GM21528 (cell line): ENCODE data around the gene TOX2.

ENCODE experiments used
- ATAC-seq: cut with Tn5 transposase; IDR thresholded peaks from one replicate; pipeline ENCODE4 v1.9.1; 2021; ENCODE audit warnings: mild to moderate bottlenecking, moderate library complexity; ENCODE audit not compliant: unreplicated experiment, low FRiP score

TOX2 gene

DNA sequence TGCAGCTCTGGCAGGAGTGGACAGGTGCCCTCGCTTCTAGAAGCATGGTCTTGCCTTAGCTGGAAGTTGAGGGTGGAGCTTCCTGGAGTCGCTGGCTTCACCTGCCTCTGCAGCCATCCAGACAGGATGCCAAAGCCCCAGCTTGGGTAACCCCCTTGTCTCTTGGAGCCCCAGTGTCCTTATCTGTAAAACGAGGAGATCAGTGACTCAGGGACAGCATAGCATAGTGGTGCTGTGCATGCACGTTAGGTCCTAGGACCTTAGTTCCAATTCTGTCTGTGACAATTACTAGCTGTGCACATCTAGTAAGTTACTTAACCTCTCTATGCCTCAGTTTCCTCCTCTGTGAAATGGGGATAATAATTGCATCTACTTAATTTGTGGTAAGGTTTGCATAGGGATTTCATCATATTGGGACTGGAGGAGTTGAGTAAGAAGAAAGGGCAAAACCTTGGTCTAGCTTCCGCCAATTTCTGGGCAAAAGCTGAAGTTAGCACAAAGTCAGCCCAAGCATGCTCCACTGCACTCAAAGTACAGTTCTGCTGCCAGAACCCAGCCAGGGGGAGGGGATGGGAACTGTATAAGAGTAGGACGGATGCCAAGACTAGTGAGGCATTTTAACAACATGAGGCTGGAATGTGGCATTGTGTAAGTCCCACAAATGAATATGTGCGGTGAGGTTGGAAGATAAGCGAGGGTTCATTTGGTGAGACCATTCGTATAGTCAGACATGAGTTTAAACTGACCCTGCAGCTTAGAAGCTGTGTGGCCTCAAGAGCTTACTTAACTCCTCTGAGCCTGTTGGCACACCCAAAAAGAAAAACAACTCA lies 24.5 kb downstream of the TOX2 start:
- no peak for ATAC-seq

DNA sequence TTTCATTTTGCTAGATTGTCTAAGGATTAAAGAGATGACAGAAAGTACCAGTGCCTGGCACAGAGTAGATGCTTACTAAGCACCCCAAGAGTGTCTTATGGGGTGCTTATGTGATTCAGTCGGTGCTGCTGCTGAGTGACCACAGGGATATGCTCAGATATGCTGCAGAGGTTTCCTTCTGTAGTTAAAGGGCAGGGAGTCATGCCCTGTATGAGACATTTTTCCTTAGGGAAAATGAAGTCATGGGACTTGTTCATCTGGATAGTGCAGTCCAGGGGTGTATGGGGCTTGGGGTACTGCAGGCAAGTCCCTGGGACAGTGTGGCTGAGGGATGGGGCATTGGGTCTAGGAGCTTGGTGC lies 25.1 kb downstream of the TOX2 start:
- ATAC-seq, result no peak

- ATAC-seq, result no peak
Measured at GRCh38 chr20:43940518-43941225, 26.0 kb downstream of the TOX2 start.

DNA sequence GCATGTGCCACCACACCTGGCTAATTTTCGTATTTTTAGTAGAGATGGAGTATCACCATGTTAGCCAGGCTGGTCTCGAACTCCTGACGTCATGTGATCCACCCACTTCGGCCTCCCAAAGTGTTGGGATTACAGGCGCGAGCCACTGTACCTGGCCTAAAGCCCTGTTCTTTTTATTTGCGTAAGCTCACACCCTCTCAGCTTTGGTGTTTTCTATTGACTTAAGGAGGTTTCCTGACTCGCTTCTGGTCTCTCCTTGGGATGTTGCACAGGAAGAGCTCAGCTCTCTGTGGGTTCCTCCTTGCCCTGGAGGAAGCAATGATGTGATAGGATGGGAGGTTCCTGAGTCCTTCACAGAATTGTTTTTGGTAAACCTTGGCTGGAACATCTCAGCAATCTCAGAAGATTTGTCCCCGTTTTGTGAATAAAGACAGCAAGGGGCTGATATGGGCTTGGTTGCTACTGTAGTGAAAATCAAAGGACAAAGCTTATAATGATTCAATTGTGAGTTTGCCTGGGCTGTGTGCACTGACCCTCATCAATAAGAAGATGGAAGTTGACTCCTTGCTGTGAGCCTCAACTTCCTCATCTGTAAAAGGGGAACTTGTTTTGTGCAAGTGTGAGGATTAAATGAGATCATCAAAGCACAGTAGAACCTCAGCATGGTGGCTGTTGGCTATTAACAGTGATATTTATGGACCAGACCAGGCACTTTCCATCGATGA lies 27.0 kb downstream of the TOX2 start:
- no peak for ATAC-seq

GRCh38 chr20:43942201-43942590 lies 27.5 kb downstream of the TOX2 start:
- ATAC-seq, result peak; percentile 9

- ATAC-seq, result peak; percentile 56
Measured at GRCh38 chr20:43942667-43943285, 28.1 kb downstream of the TOX2 start.

GRCh38 chr20:43943725-43944124 lies 29.1 kb downstream of the TOX2 start:
- no peak for ATAC-seq

DNA sequence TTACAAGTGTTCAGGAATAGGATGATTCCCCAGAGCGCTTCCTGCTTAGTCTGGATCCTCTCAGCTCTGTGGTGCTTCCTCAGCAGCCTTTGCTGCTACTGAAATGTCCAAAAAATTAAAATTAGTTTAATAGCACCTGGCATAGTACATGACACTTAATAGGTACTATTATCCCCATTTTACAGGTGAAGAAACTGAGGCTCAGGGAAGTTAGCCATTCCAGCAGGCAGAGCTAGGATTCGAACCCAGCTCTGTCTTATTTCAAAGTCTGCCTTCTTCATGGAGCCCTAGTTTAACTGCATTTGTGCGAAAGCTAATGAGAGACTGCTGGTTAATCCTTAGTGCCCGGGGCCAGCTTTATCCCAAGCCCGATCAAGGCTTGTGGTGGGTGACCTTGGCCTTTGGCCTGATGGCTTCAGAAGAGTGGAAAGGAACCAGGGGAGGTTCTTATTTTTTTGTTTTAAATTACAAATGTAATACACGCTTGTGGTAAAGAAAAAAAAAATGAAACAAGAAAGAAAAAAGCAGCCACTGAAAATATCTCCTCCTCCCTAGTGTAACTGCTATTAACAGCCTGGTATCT lies 30.1 kb downstream of the TOX2 start:
- ATAC-seq, result no peak

- ATAC-seq, result no peak
Measured at GRCh38 chr20:43945391-43946205, 30.9 kb downstream of the TOX2 start.

- no peak for ATAC-seq
Measured at GRCh38 chr20:43946206-43946491, 31.5 kb downstream of the TOX2 start.

DNA sequence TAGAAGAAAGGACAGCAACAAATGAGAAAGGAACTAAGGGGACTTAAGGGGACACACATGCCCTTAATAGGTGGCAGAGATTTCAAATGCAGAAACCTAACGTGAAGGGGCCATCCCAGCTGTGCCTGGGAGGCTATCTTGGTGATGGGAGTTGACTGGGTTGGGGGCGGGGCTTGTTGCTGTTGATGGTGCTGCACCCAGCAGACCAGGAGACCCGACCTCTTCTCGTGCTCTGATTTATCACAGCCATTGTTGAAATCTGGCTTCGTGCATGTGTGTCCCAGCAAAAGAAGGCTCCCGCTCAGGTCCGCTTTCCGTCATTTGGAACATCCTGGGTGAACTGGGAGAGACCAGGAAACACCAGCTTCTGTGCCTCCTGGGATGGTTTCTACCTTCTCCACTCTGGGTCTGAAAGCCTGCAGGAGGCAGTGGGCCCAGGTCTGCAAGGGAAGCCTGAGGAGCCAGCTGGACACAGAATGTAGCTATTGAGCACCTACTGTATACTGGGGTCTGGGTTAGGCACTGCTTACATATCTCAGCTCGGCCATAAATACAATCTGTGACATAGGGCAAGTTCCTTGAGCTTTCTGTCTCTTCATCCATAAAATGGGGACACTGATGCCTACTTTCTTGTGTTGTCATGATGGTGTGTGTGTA lies 32.1 kb downstream of the TOX2 start:
- ATAC-seq, result no peak

- ATAC-seq, result no peak
Measured at GRCh38 chr20:43947316-43947710, 32.7 kb downstream of the TOX2 start.

DNA sequence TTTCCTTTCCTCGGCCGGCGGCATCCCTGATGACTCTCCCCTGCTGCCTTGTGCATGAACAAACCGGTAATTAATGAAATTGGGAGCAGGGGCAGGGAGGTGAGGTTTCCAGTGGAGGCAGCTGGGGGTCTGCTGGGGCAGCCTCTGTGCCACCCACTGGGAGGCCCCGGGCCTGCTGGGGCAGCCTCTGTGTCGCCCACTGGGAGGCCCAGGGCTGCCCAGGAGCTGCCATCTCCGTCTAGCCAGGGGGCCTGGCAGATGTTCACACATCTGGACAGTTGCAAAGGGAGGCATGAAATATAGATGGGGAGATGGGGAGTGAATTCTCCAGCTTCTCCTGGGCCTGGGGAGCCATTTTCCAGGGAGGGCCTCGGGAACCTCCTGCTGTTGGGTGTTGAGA lies 33.8 kb downstream of the TOX2 start:
- no peak for ATAC-seq

DNA sequence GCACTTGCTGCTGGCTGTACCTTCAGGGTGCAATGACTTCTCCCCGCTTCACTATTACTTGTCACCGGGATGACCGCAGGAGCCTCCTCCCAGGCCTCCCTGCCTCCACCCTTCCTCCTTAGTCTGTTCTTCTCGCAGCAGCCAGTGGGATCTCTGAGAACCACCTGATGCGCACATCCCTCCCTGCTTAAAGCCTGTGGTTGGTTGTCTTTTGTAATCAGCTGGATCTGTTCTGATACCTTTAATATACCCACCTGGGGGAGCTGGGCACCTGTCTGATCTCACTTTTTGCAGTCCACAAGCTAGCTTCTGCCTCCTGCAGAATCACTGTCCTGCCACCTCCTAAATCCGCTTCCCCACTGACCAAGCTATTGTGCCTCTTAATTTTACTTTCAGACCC lies 34.6 kb downstream of the TOX2 start:
- ATAC-seq, result no peak

DNA sequence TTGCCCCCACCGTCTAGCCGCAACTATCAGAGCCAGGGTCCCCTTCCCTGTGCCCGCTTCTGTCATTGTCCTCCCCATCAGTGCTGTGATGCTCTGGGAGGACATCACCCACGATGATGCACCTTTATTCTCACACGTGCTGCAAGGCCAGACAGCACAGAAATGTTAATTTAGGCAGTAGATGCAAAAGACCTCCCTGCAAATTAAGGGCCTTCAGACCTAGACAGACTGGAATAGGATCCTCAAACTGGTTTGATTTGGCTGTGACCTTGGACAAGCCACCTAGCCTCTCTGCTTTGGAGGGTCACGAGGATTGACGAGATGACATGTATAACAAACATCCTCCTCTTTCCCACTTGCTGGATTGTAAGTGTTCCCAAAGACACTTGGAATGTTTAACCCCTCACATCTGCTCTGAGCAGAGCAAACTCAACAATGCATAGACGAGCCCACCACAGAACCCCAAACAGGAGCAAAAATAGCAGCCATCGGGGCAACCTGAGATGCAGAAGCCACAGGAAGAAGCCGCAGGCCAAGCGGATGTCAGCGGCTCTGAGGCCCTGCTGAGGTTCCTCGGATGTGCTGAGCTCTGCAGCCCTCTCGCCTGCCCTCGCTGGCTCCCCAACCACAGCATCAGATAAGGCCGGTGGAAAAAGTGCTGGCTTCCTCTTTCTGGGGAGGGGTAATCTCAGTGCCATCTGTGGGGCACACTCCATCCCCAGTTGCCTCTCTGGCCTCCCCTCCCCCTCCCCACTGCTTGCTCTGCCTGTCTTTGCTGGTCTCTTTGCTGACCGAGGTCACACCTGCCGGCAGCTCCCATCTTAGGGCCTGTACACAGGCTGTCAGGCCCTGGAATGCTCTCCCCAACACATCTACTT lies 35.3 kb downstream of the TOX2 start:
- ATAC-seq, result peak; percentile 74

DNA sequence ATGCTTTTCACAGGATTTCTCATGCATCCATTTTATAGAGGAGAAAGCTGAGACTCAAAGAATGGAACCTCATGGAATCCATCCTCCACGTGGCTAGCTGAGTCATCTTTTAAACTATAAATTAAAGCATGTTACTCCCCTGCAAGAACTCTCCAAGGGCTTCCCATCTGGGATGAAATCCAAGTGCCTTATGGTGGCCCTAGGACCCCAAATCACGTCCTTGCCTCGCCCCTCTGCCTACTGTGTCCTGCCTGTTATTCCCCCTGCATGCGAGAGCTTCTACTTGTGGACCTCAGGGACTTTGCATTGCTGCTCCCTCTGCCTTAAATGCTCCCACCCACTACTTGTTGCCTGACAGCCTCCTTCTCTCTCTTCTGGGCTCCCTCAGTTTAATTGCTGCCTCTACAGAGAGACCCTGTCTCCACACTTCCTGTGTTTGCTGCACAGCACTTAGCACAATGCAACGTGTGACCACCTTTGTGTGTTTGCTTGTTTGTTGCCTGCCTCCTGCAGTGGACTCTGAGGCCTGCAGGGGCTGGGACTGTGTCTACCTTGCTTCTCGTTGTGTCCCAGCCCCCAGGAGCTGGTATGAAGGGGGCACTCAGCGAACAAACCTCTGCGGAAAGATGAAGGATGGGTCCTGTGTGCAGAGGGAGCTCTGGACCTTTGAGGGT lies 39.4 kb downstream of the TOX2 start:
- ATAC-seq, result no peak

- ATAC-seq, result no peak
Measured at GRCh38 chr20:43954704-43955061, 40.0 kb downstream of the TOX2 start.

DNA sequence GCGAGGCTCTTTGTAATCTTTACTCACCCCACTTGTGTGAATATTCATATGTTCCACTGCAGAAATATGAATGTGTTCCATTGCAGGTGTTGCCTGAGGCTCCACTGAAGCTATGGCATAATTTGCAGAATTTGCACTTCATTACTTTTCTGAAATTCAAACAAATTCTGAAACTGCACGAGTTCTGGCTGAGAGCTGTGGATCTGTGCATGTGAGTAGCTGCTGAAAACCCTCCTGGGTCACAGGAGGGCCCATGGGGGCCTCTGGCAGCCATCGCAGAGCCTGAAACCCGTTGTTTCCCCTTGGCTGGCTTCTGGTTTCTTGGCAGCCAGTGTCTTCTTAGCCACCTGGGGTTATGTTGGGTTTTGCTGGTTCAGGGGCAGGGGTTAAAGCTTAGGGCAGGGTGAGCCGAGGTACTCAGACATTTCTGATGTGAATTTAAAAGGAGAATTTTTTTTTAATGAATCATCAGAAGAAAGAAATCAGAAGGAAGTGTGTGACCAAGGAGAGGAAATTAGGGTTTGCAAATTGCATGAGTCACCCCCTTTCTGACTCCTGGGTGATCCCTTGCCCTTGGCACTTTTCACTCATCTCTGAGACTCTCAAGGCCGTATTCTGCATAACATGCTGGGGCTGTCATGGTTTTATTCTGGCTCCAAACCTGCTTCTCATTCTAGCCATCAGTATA lies 40.6 kb downstream of the TOX2 start:
- peak; percentile 64 for ATAC-seq
